HepG2 (cell line): Measurements from ENCODE around the gene RIPOR3. TPM values are rescaled to one million over a fixed set of nuclear protein-coding genes. Genes with fewer than 3 reads are reported as not detected.

Experiments
- AKAP8 ChIP-seq: sonication (generic); formaldehyde crosslinking; IDR thresholded peaks from 2 replicates; pipeline ENCODE4 v1.5.1; 2020; ENCODE audit warnings: mild to moderate bottlenecking, missing genetic modification reagents
- BORCS8-MEF2B ChIP-seq: sonication (generic); formaldehyde crosslinking; IDR thresholded peaks from 2 replicates; pipeline ENCODE4 v1.8.0; 2022; ENCODE audit warnings: mild to moderate bottlenecking, missing genetic modification reagents
- DNMT1 ChIP-seq: sonication (generic); formaldehyde crosslinking; IDR thresholded peaks from 2 replicates; pipeline ENCODE4 v1.5.1; 2020; ENCODE audit warnings: mild to moderate bottlenecking, missing genetic modification reagents
- FOXP1 ChIP-seq, 2 experiments: fragments of 450-650 bp in 1 of 2; IDR thresholded peaks; 2 replicates each; pipeline ENCODE4 v1.6.1; 2017 to 2018; ENCODE audit warnings: antibody characterized with exemption in 1 of 2
- HOMEZ ChIP-seq: IDR thresholded peaks from 2 replicates; pipeline ENCODE4 v1.6.1; 2016; ENCODE audit warnings: low read depth
- IRF1 ChIP-seq: sonication (generic); formaldehyde crosslinking; IDR thresholded peaks from 2 replicates; pipeline ENCODE4 v1.4.0; 2020; ENCODE audit warnings: low read depth, mild to moderate bottlenecking, missing genetic modification reagents
- MAF1 ChIP-seq: sonication (generic); formaldehyde crosslinking; IDR thresholded peaks from 2 replicates; pipeline ENCODE4 v1.5.0; 2020; ENCODE audit warnings: missing genetic modification reagents, borderline replicate concordance
- MLXIP ChIP-seq: sonication (generic); formaldehyde crosslinking; IDR thresholded peaks from 2 replicates; pipeline ENCODE4 v1.9.0; 2021; ENCODE audit warnings: missing genetic modification reagents, borderline replicate concordance
- SETDB1 ChIP-seq: sonication (generic); formaldehyde crosslinking; IDR thresholded peaks from 2 replicates; pipeline ENCODE4 v1.5.1; 2020; ENCODE audit warnings: missing genetic modification reagents, mild to moderate bottlenecking, borderline replicate concordance
- SRSF1 ChIP-seq: fragments of 200-400 bp; formaldehyde crosslinking; optimal IDR thresholded peaks from 2 replicates; pipeline ENCODE3; 2017; ENCODE audit warnings: mild to moderate bottlenecking, low read depth, low read length, moderate library complexity
- TERF1 ChIP-seq: sonication (generic); formaldehyde crosslinking; IDR thresholded peaks from 2 replicates; pipeline ENCODE4 v1.8.0; 2022; ENCODE audit warnings: mild to moderate bottlenecking, missing genetic modification reagents, moderate library complexity
- ZBTB20 ChIP-seq: sonication (generic); formaldehyde crosslinking; IDR thresholded peaks from 2 replicates; pipeline ENCODE4 v1.8.1; 2023; ENCODE audit warnings: missing genetic modification reagents, low read depth, mild to moderate bottlenecking, borderline replicate concordance
- ZBTB21 ChIP-seq: sonication (generic); formaldehyde crosslinking; IDR thresholded peaks from 2 replicates; pipeline ENCODE4 v1.4.0; 2020; ENCODE audit warnings: missing genetic modification reagents
- ZFP36L1 ChIP-seq: sonication (generic); formaldehyde crosslinking; IDR thresholded peaks from 2 replicates; pipeline ENCODE4 v1.8.0; 2022; ENCODE audit warnings: mild to moderate bottlenecking, missing genetic modification reagents, moderate library complexity
- ZNF17 ChIP-seq: sonication (generic); formaldehyde crosslinking; IDR thresholded peaks from 2 replicates; pipeline ENCODE4 v1.5.0; 2020; ENCODE audit warnings: mild to moderate bottlenecking, missing genetic modification reagents
- ZNF225 ChIP-seq: sonication (generic); formaldehyde crosslinking; IDR thresholded peaks from 2 replicates; pipeline ENCODE4 v1.4.0; 2020; ENCODE audit warnings: mild to moderate bottlenecking, missing genetic modification reagents
- ZNF282 ChIP-seq: fragments of 450-650 bp; IDR thresholded peaks from 2 replicates; pipeline ENCODE4 v1.6.1; 2018; ENCODE audit not compliant: partially characterized antibody
- ZNF337 ChIP-seq: sonication (generic); formaldehyde crosslinking; IDR thresholded peaks from 2 replicates; pipeline ENCODE4 v1.5.1; 2020; ENCODE audit warnings: missing genetic modification reagents, low read depth, mild to moderate bottlenecking, borderline replicate concordance
- ZNF724P ChIP-seq: sonication (generic); formaldehyde crosslinking; IDR thresholded peaks from 2 replicates; pipeline ENCODE4 v1.8.0; 2022; ENCODE audit warnings: missing genetic modification reagents, borderline replicate concordance
- ZNF782 ChIP-seq: sonication (generic); formaldehyde crosslinking; IDR thresholded peaks from 2 replicates; pipeline ENCODE4 v1.4.0; 2020; ENCODE audit warnings: missing genetic modification reagents, mild to moderate bottlenecking, borderline replicate concordance
- ZSCAN22 ChIP-seq: sonication (generic); formaldehyde crosslinking; IDR thresholded peaks from 2 replicates; pipeline ENCODE4 v1.4.0; 2020; ENCODE audit warnings: mild to moderate bottlenecking, missing genetic modification reagents
- polyA plus RNA-seq, 8 experiments: library from polyadenylated mRNA; depleted of rRNA in 3 of 8; stranded (reverse) in 7 of 8; unstranded in 1 of 8; fragments of >200 nt; fragmentation: Illumina TruSeq in 4 of 8; extraction: Trizol in 4 of 8; gene quantifications; 2 replicates each; pipeline versions ENCODE4 v1.2.1 to v1.2.3, GENCODE V29; 2011 to 2016; ENCODE audit warnings: low read depth in 4 of 8, missing spikeins in 1 of 8, mixed read lengths in 1 of 8; ENCODE audit not compliant: insufficient read depth in 1 of 8
- total RNA-seq, 5 experiments: library from RNA; depleted of rRNA; stranded (reverse); fragments of >200 nt; fragmentation: Illumina TruSeq; extraction: Trizol; gene quantifications; 2 replicates each; pipeline ENCODE4 v1.2.3, GENCODE V29; 2016; ENCODE audit warnings: low read depth in 1 of 5

Gene RIPOR3
- total and polyA plus RNA-seq, 2 of the 13 experiments (the other 11 are each of a cell fraction or from before 2014, with no cell fraction given): 0.18 TPM; not detected in 1

GRCh38 chr20:50731930-50732690 is 40.8 kb upstream of the RIPOR3 start (continued):
- TF ChIP-seq ZSCAN22 (CRISPR knock-in tag) (no peak), FOXP1 (IDR thresholded peaks at IDR 0.05) (no peak), FOXP1 (CRISPR knock-in tag; IDR thresholded peaks at IDR 0.05) (no peak), MLXIP (CRISPR knock-in tag) (no peak), BORCS8-MEF2B (CRISPR knock-in tag) (no peak), ZNF17 (CRISPR knock-in tag) (no peak), SETDB1 (CRISPR knock-in tag) (no peak), IRF1 (CRISPR knock-in tag) (no peak), ZBTB21 (CRISPR knock-in tag) (no peak), ZNF782 (no peak), HOMEZ (CRISPR knock-in tag) (peak; percentile 11; the same call in 1 of the 2 replicates), ZNF225 (CRISPR knock-in tag) (no peak), ZBTB20 (CRISPR knock-in tag) (no peak), MAF1 (CRISPR knock-in tag) (no peak), ZFP36L1 (no peak), SRSF1 (no peak), ZNF337 (CRISPR knock-in tag) (no peak), ZNF724P (CRISPR knock-in tag) (no peak), DNMT1 (no peak), TERF1 (CRISPR knock-in tag) (no peak), ZNF282 (no peak), AKAP8 (CRISPR knock-in tag) (no peak)
